ENCODE results near the gene HDAC5.
"Not testable (repeated sequence)": the region's sequence is repeated elsewhere in the genome, so short reads cannot be mapped to it uniquely, and the experiment has no call there.

Gene HDAC5

GRCh38 chr17:44132275-44132821 lies 8.9 kb upstream of the HDAC5 start:
- no peak for DNase-seq

GRCh38 chr17:44131372-44131771 lies 7.9 kb upstream of the HDAC5 start:
- DNase-seq, result not testable (repeated sequence)

- no peak for DNase-seq
Observed at GRCh38 chr17:44130693-44131349, 7.4 kb upstream of the HDAC5 start.

GRCh38 chr17:44128383-44128782 lies 4.9 kb upstream of the HDAC5 start:
- DNase-seq, result no peak

GRCh38 chr17:44124118-44124438 lies 637 bp upstream of the HDAC5 start:
- DNase-seq, result no peak

- DNase-seq, result no peak
Observed at GRCh38 chr17:44122816-44123355, 555 bp downstream of the HDAC5 start.

- no peak for DNase-seq
Observed at GRCh38 chr17:44121997-44122815, 1.2 kb downstream of the HDAC5 start.

- no peak for DNase-seq
Observed at GRCh38 chr17:44120851-44121605, 2.4 kb downstream of the HDAC5 start.

- DNase-seq, result not testable (repeated sequence)
Observed at GRCh38 chr17:44120281-44120680, 3.2 kb downstream of the HDAC5 start.

- DNase-seq, result no peak
Observed at GRCh38 chr17:44119798-44120197, 3.6 kb downstream of the HDAC5 start.

GRCh38 chr17:44119062-44119461 lies 4.4 kb downstream of the HDAC5 start:
- DNase-seq, result no peak

GRCh38 chr17:44118427-44119050 lies 4.9 kb downstream of the HDAC5 start:
- DNase-seq, result no peak

GRCh38 chr17:44117351-44117750 lies 6.1 kb downstream of the HDAC5 start:
- DNase-seq, result no peak

- DNase-seq, result peak; percentile 38 to 43
Observed at GRCh38 chr17:44115585-44116415, 7.6 kb downstream of the HDAC5 start.

GRCh38 chr17:44113868-44114840 lies 9.3 kb downstream of the HDAC5 start:
- no peak for DNase-seq

GRCh38 chr17:44113382-44113781 lies 10.1 kb downstream of the HDAC5 start:
- no peak for DNase-seq

GRCh38 chr17:44112284-44113280 lies 10.9 kb downstream of the HDAC5 start:
- DNase-seq, result no peak

GRCh38 chr17:44111777-44112176 lies 11.7 kb downstream of the HDAC5 start:
- DNase-seq, result no peak
